ENCODE results near the gene CIB2. TPM values are rescaled to one million over a fixed set of nuclear protein-coding genes. Genes with fewer than 3 reads are reported as not detected.

The CIB2 gene
- polyA plus RNA-seq, 1 of the 3 experiments (the other 2 are of a cell fraction), result 39.6 TPM

DNA sequence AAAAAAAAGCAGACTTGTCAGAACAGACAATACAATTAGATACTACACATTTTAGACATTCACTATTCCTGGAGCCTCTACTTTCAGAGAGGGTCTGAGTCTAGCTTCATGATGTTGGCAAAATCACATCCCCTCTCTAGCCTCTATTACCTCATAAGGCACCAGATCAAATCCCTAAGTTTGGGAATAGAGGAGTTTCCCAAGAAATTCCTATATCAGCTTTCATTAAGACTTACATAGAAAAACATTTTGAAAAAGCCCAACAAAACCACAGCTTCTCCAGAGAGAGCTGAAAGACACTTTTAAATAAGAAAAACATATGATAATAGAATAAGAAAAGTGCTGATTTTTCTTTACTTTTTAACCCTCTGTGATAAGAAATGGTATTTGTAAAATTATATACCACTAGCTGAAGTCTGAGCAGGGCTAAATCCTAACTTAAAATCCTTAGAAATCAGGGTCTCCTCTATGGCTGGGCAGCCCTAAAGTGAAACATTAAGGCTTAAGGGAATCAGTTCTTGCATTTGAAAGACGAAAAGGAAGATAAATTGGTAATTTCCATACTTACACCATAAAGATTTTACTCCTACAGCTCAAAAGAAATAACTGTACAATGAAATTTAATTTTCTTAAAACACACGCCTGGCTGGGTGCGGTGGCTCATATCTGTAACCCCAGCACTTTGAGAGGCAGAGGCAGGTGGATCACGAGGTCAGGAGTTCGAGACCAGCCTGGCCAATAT, 58.0 kb downstream of the CIB2 start (continued):
- TF ChIP-seq ZBTB33 (IDR thresholded peaks at IDR 0.05; ENCODE audit: borderline replicate concordance, low read depth), result no peak
- TF ChIP-seq MEF2A (IDR thresholded peaks at IDR 0.05; ENCODE audit: borderline replicate concordance, low read depth), result no peak
- TF ChIP-seq TAF1 (IDR thresholded peaks at IDR 0.05; ENCODE audit: borderline replicate concordance, low read depth, low read length), result no peak

GRCh38 chr15:78072080-78072892, 59.0 kb downstream of the CIB2 start:
- ChIA-PET POLR2A (no interaction called here), CTCF (interaction anchor here (0.7 to 5.7 kb wide), 4 partner anchors 36 to 113 kb away, joined by 3 to 39 read pairs (median 6); no protein-coding TSS in a partner anchor)
- 83% methylated on average over 5 of the region's 9 CpGs for WGBS (ENCODE audit: low lambda C conversion rate)
- H3F3A ChIP-seq (replicated peaks; ENCODE audit: insufficient read depth), result peaks cover 40% of the 10 kb centered on the region
- peaks cover 11% of the 10 kb centered on the region for H4K20me1 ChIP-seq (ENCODE audit: insufficient read depth)
- peaks cover 54% of the 10 kb centered on the region in 2 experiments for H3K4me1 ChIP-seq (ENCODE audit: control insufficient read depth in 1 of 2, insufficient read depth in 2 of 2, low read depth in 1 of 2, low read length in 1 of 2)
- H3K27ac ChIP-seq (ENCODE audit: low read depth in 2 of 2, low read length in 1 of 2), result peak overlapping the region; percentile 18 to 31; a peak in 2 of 4 replicates
- H3K4me3 ChIP-seq (ENCODE audit: low read depth in 2 of 2, low read length in 1 of 2), result no peak overlapping the region
- no peak for DNase-seq
- H3K9me3 ChIP-seq, result no peaks in the 10 kb centered on the region
- H3K9me2 ChIP-seq, result no peaks in the 10 kb centered on the region
- no peaks in the 10 kb centered on the region for H3K27me3 ChIP-seq (ENCODE audit: insufficient read depth)
- H3K9ac ChIP-seq, result no peak overlapping the region
- H2AFZ ChIP-seq (ENCODE audit: low read depth), result no peak overlapping the region
- peaks cover 94% of the 10 kb centered on the region for H3K79me2 ChIP-seq (ENCODE audit: insufficient read depth)
- H3K36me3 ChIP-seq (replicated peaks in 1 of 2; ENCODE audit: control insufficient read depth in 1 of 2, insufficient read depth in 2 of 2, low read length in 1 of 2), result peaks cover 0 to 7% of the 10 kb centered on the region in 2 experiments
- TF ChIP-seq GABPA (IDR thresholded peaks at IDR 0.05; ENCODE audit: low read depth) (no peak), SIN3A (IDR thresholded peaks at IDR 0.05; ENCODE audit: borderline replicate concordance, low read depth, low read length) (no peak), SMC3 (IDR thresholded peaks at IDR 0.05; ENCODE audit: low read depth, low read length) (no peak), POLR2AphosphoS5 (IDR thresholded peaks at IDR 0.05; ENCODE audit: low read depth, low read length) (no peak), CHD2 (IDR thresholded peaks at IDR 0.05; ENCODE audit: low read length, partially characterized antibody) (no peak), EZH2phosphoT487 (IDR thresholded peaks at IDR 0.05; ENCODE audit: borderline replicate concordance, low read depth) (no peak), MXI1 (IDR thresholded peaks at IDR 0.05; ENCODE audit: low read depth, low read length) (no peak), MEF2A (IDR thresholded peaks at IDR 0.05; ENCODE audit: borderline replicate concordance, low read depth) (no peak), FOXM1 (IDR thresholded peaks at IDR 0.05; ENCODE audit: low read depth) (no peak)
- peak overlapping the region; percentile 42; the same call in 1 of the 2 replicates for H3K4me2 ChIP-seq
